Occipital lobe (tissue), 2 donors: Measurements from ENCODE around the gene SENP6. TPM values are rescaled to one million over a fixed set of nuclear protein-coding genes. Genes with fewer than 3 reads are reported as not detected.
"Not testable (repeated sequence)": the region's sequence is repeated elsewhere in the genome, so short reads cannot be mapped to it uniquely, and the experiment has no call there.

ENCODE experiments used
- DNase-seq: peaks from one replicate; lab custom pipeline; 2025; lab: John Stamatoyannopoulos, UW
- total RNA-seq: library from RNA; depleted of rRNA; stranded (reverse); fragments of >200 nt; gene quantifications from one replicate; pipeline ENCODE4 v1.2.3, GENCODE V29; 2014

The SENP6 gene
- total RNA-seq, 1 donor from 2014 or later = 353 TPM

- no peak for DNase-seq
Measured at GRCh38 chr6:75609639-75610590, 8.2 kb downstream of the SENP6 start.

- DNase-seq = no peak
Measured at GRCh38 chr6:75611011-75611701, 9.5 kb downstream of the SENP6 start.

GRCh38 chr6:75611702-75612375 is 10.2 kb downstream of the SENP6 start:
- no peak for DNase-seq

- no peak for DNase-seq
Measured at GRCh38 chr6:75612434-75612833, 10.8 kb downstream of the SENP6 start.

GRCh38 chr6:75613056-75613501 is 11.4 kb downstream of the SENP6 start:
- no peak for DNase-seq

GRCh38 chr6:75618437-75618836 is 16.8 kb downstream of the SENP6 start:
- no peak for DNase-seq

- no peak for DNase-seq
Measured at GRCh38 chr6:75619230-75619899, 17.7 kb downstream of the SENP6 start.

- no peak for DNase-seq
Measured at GRCh38 chr6:75620381-75621304, 19.0 kb downstream of the SENP6 start.

- DNase-seq = no peak
Measured at GRCh38 chr6:75621846-75622245, 20.2 kb downstream of the SENP6 start.

- DNase-seq = no peak
Measured at GRCh38 chr6:75623491-75623890, 21.8 kb downstream of the SENP6 start.

- DNase-seq = no peak
Measured at GRCh38 chr6:75624335-75624734, 22.7 kb downstream of the SENP6 start.

- DNase-seq = no peak
Measured at GRCh38 chr6:75624988-75625387, 23.3 kb downstream of the SENP6 start.

- no peak for DNase-seq
Measured at GRCh38 chr6:75626561-75626960, 24.9 kb downstream of the SENP6 start.

- DNase-seq = not testable (repeated sequence)
Measured at GRCh38 chr6:75627708-75628107, 26.0 kb downstream of the SENP6 start.

- DNase-seq = no peak
Measured at GRCh38 chr6:75631859-75632635, 30.4 kb downstream of the SENP6 start.

GRCh38 chr6:75633045-75633444 is 31.4 kb downstream of the SENP6 start:
- no peak for DNase-seq

GRCh38 chr6:75642311-75642710 is 40.6 kb downstream of the SENP6 start:
- DNase-seq = no peak

- no peak for DNase-seq
Measured at GRCh38 chr6:75643173-75643572, 41.5 kb downstream of the SENP6 start.

GRCh38 chr6:75656479-75656878 is 54.8 kb downstream of the SENP6 start:
- no peak for DNase-seq

- no peak for DNase-seq
Measured at GRCh38 chr6:75657327-75657726, 55.6 kb downstream of the SENP6 start.
